GM23338 (cell line): Measurements from ENCODE around the gene EMD. TPM values are rescaled to one million over a fixed set of nuclear protein-coding genes. Genes with fewer than 3 reads are reported as not detected.

ENCODE experiments used
- ATAC-seq: fragments of 200-7000 bp; cut with Tn5 transposase; 3 replicates; pipeline ENCODE4 v1.9.1; 2020
- DNase-seq: peaks from one replicate; pipeline ENCODE4 v3.0.0-alpha.2; 2015; ENCODE audit warnings: low spot score
- H2AFZ ChIP-seq: fragments of 200-600 bp; sonication (generic); 2 replicates; pipeline ENCODE4 v1.8.0; 2016; ENCODE audit warnings: antibody characterized with exemption, mild to moderate bottlenecking, moderate library complexity
- H3F3A ChIP-seq: fragments of 200-600 bp; sonication (generic); replicated peaks from 2 replicates; pipeline ENCODE4 v1.8.0; 2017; ENCODE audit warnings: antibody characterized with exemption, mixed run types, low read depth
- H3K27ac ChIP-seq: fragments of 200-600 bp; sonication (generic); 2 replicates; pipeline ENCODE4 v1.6.1; 2016; ENCODE audit warnings: low read depth
- H3K27me3 ChIP-seq: fragments of 200-600 bp; sonication (generic); 2 replicates; pipeline ENCODE4 v1.8.0; 2016; ENCODE audit warnings: mild to moderate bottlenecking, mixed run types, moderate library complexity; ENCODE audit not compliant: insufficient read depth
- H3K36me3 ChIP-seq: fragments of 200-600 bp; sonication (generic); 2 replicates; pipeline ENCODE4 v1.8.0; 2016; ENCODE audit warnings: mild to moderate bottlenecking; ENCODE audit not compliant: insufficient read depth
- H3K4me1 ChIP-seq: fragments of 200-600 bp; sonication (generic); 2 replicates; pipeline ENCODE4 v1.8.0; 2016; ENCODE audit warnings: mild to moderate bottlenecking, moderate library complexity; ENCODE audit not compliant: insufficient read depth
- H3K4me2 ChIP-seq: fragments of 200-600 bp; sonication (generic); 2 replicates; pipeline ENCODE4 v1.7.1; 2017; ENCODE audit warnings: mixed run types
- H3K4me3 ChIP-seq: fragments of 200-600 bp; sonication (generic); 2 replicates; pipeline ENCODE4 v1.6.1; 2016; ENCODE audit warnings: mixed run types
- H3K79me2 ChIP-seq: fragments of 200-600 bp; sonication (generic); replicated peaks from 2 replicates; pipeline ENCODE4 v1.8.0; 2017; ENCODE audit warnings: mild to moderate bottlenecking; ENCODE audit not compliant: insufficient read depth
- H3K9me2 ChIP-seq: fragments of 200-600 bp; sonication (generic); 2 replicates; pipeline ENCODE4 v1.8.0; 2017; ENCODE audit not compliant: insufficient read depth
- H4K20me1 ChIP-seq: fragments of 200-600 bp; sonication (generic); replicated peaks from 2 replicates; pipeline ENCODE4 v1.8.0; 2017; ENCODE audit warnings: mild to moderate bottlenecking; ENCODE audit not compliant: insufficient read depth
- H3K27ac Mint-ChIP-seq: 2 replicates; pipeline ENCODE4 v1.8.0; 2020; ENCODE audit warnings: inconsistent platforms, mild to moderate bottlenecking, moderate library complexity, mixed read lengths
- H3K27me3 Mint-ChIP-seq: 3 replicates; pipeline ENCODE4 v1.8.0; 2022; ENCODE audit warnings: low read depth, mild to moderate bottlenecking, moderate library complexity, mixed read lengths, inconsistent platforms; ENCODE audit not compliant: insufficient read depth, poor library complexity
- H3K36me3 Mint-ChIP-seq: 3 replicates; pipeline ENCODE4 v1.8.0; 2021; ENCODE audit warnings: low read depth, mild to moderate bottlenecking, inconsistent platforms, moderate library complexity, mixed read lengths
- H3K4me1 Mint-ChIP-seq: 3 replicates; pipeline ENCODE4 v1.8.0; 2020; ENCODE audit warnings: mild to moderate bottlenecking, inconsistent platforms, mixed read lengths
- H3K4me3 Mint-ChIP-seq: 3 replicates; pipeline ENCODE4 v1.8.0; 2021; ENCODE audit warnings: moderate library complexity, mild to moderate bottlenecking, inconsistent platforms, mixed read lengths
- H3K9me3 Mint-ChIP-seq: 3 replicates; pipeline ENCODE4 v1.8.0; 2020; ENCODE audit warnings: moderate library complexity, mild to moderate bottlenecking, inconsistent platforms, mixed read lengths
- CREB1 ChIP-seq: fragments of 250-450 bp; sonication (Bioruptor Pico); IDR thresholded peaks from 2 replicates; pipeline ENCODE4 v1.5.0; 2020; ENCODE audit warnings: low read depth, mild to moderate bottlenecking, moderate library complexity
- CTCF ChIP-seq, 2 experiments: fragments of 200-600 bp in 1 of 2; sonication (generic) in 1 of 2; conservative IDR thresholded peaks; 2 replicates each; pipeline versions ENCODE4 v1.5.1 to v1.6.1; 2016 to 2017; ENCODE audit warnings: antibody characterized with exemption in 2 of 2, low read depth in 2 of 2, mild to moderate bottlenecking in 2 of 2, moderate library complexity in 1 of 2
- ETS1 ChIP-seq: IDR thresholded peaks from 2 replicates; pipeline ENCODE4 v1.6.1; 2016; ENCODE audit warnings: antibody characterized with exemption
- EZH2 ChIP-seq: fragments of 200-600 bp; sonication (generic); IDR thresholded peaks from one replicate; pipeline ENCODE4 v1.8.0; 2017; ENCODE audit warnings: antibody characterized with exemption, mild to moderate bottlenecking, low read depth; ENCODE audit not compliant: unreplicated experiment
- EZH2phosphoT487 ChIP-seq: fragments of 200-600 bp; sonication (generic); IDR thresholded peaks from one replicate; pipeline ENCODE4 v1.8.1; 2018; ENCODE audit warnings: antibody characterized with exemption; ENCODE audit not compliant: unreplicated experiment
- JUNB ChIP-seq: IDR thresholded peaks from one replicate; pipeline ENCODE4 v1.6.1; 2016; ENCODE audit warnings: antibody characterized with exemption; ENCODE audit not compliant: unreplicated experiment
- NANOG ChIP-seq: IDR thresholded peaks from 2 replicates; pipeline ENCODE4 v1.6.1; 2016; ENCODE audit warnings: antibody characterized with exemption, borderline replicate concordance
- POLR2AphosphoS5 ChIP-seq: IDR thresholded peaks from 2 replicates; pipeline ENCODE4 v1.6.1; 2016; ENCODE audit warnings: antibody characterized with exemption, low read depth
- STAT1 ChIP-seq: IDR thresholded peaks from one replicate; pipeline ENCODE4 v1.6.1; 2016; ENCODE audit warnings: antibody characterized with exemption; ENCODE audit not compliant: unreplicated experiment
- ZNF114 ChIP-seq: fragments of 250-450 bp; sonication (Bioruptor Pico); IDR thresholded peaks from 2 replicates; pipeline ENCODE4 v1.5.0; 2020; ENCODE audit warnings: mild to moderate bottlenecking, moderate library complexity
- ZNF331 ChIP-seq: fragments of 250-450 bp; sonication (Bioruptor Pico); IDR thresholded peaks from 2 replicates; pipeline ENCODE4 v1.5.0; 2020; ENCODE audit warnings: low read depth, mild to moderate bottlenecking, moderate library complexity
- polyA plus RNA-seq: library from polyadenylated mRNA; unstranded; fragments of >200 nt; fragmentation: Nextera tagmentation; extraction: Ambion mirVana; gene quantifications from 2 replicates; pipeline ENCODE4 v1.2.1, GENCODE V29; 2016
- total RNA-seq: library from RNA; depleted of rRNA; stranded (reverse); fragments of >200 nt; shearing (Covaris generic); gene quantifications from 2 replicates; pipeline ENCODE4 v1.2.3, GENCODE V29; 2014
- TF ChIP-seq, protein P1 (sequence below): IDR thresholded peaks from one replicate; pipeline ENCODE4 v1.6.1; 2018; ENCODE audit warnings: antibody characterized with exemption; ENCODE audit not compliant: unreplicated experiment
- TF ChIP-seq, protein P2 (sequence below): fragments of 250-450 bp; sonication (Bioruptor Pico); IDR thresholded peaks from 2 replicates; pipeline ENCODE4 v1.5.0; 2020; ENCODE audit warnings: mild to moderate bottlenecking, moderate library complexity

Gene EMD
- total and polyA plus RNA-seq, 2 experiments from 2014 or later = 74.2 to 78.6 TPM

DNA sequence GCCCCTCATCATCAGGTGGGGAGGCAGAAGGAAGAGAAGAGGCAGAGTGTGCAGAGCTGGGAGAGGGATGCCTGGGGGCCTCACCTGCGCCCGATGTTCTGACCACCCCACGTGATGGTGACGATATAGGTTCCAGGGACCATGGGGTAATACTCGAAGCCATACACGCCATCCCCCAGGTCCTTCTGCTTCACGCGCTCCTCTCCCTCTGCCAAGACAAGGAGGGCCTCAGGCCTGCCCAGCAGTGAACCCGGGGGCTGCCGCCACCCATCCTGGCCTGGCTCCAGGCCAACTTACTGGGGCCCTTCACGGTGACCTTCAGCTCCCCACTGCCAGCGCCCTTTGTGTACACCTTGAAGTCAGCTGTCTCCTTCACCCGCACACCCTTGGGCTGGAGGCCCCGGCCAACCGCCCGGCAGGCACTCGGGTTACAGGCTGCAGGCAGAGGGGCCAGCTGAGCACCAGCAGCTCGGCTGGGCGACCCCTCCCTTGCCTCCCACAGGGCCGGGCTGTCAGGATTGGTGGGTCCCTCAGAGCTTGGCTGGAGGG, 14.0 kb upstream of the EMD start:
- H3K27ac ChIP-seq = no peak overlapping the region
- Mint-ChIP-seq H3K27ac (no peak overlapping the region), H3K27me3 (peaks cover 25% of the 10 kb centered on the region), H3K9me3 (peaks cover 5% of the 10 kb centered on the region; the same call in 2 of the 3 replicates), H3K4me3 (no peak overlapping the region), H3K4me1 (no peaks in the 10 kb centered on the region; the same call in 2 of the 3 replicates), H3K36me3 (peaks cover 83% of the 10 kb centered on the region)
- peaks cover 46% of the 10 kb centered on the region for H3K79me2 ChIP-seq
- H3K4me1 ChIP-seq = no peaks in the 10 kb centered on the region
- H2AFZ ChIP-seq = no peak overlapping the region
- H3K27me3 ChIP-seq = no peaks in the 10 kb centered on the region
- ATAC-seq = no peak
- peaks cover 6% of the 10 kb centered on the region for H4K20me1 ChIP-seq
- no peak overlapping the region for H3K4me2 ChIP-seq
- H3K36me3 ChIP-seq = peaks cover 13% of the 10 kb centered on the region
- H3K9me2 ChIP-seq = no peaks in the 10 kb centered on the region
- DNase-seq = no peak
- 0 out of 2 replicates have a peak, but pooled peaks cover 4% of the 10 kb centered on the region for H3F3A ChIP-seq
- TF ChIP-seq CTCF (conservative IDR thresholded peaks at IDR 0.05; ENCODE audit: low read depth in 2 of 2) (no peak), EZH2phosphoT487 (no peak), POLR2AphosphoS5 (no peak), ETS1 (no peak), CREB1 (CRISPR knock-in tag) (no peak), STAT1 (no peak), NANOG (no peak), ZNF331 (no peak), EZH2 (no peak), ZNF114 (no peak), JUNB (no peak)
- TF ChIP-seq, protein P1, sequence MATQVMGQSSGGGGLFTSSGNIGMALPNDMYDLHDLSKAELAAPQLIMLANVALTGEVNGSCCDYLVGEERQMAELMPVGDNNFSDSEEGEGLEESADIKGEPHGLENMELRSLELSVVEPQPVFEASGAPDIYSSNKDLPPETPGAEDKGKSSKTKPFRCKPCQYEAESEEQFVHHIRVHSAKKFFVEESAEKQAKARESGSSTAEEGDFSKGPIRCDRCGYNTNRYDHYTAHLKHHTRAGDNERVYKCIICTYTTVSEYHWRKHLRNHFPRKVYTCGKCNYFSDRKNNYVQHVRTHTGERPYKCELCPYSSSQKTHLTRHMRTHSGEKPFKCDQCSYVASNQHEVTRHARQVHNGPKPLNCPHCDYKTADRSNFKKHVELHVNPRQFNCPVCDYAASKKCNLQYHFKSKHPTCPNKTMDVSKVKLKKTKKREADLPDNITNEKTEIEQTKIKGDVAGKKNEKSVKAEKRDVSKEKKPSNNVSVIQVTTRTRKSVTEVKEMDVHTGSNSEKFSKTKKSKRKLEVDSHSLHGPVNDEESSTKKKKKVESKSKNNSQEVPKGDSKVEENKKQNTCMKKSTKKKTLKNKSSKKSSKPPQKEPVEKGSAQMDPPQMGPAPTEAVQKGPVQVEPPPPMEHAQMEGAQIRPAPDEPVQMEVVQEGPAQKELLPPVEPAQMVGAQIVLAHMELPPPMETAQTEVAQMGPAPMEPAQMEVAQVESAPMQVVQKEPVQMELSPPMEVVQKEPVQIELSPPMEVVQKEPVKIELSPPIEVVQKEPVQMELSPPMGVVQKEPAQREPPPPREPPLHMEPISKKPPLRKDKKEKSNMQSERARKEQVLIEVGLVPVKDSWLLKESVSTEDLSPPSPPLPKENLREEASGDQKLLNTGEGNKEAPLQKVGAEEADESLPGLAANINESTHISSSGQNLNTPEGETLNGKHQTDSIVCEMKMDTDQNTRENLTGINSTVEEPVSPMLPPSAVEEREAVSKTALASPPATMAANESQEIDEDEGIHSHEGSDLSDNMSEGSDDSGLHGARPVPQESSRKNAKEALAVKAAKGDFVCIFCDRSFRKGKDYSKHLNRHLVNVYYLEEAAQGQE = no peak
- TF ChIP-seq, protein P2, sequence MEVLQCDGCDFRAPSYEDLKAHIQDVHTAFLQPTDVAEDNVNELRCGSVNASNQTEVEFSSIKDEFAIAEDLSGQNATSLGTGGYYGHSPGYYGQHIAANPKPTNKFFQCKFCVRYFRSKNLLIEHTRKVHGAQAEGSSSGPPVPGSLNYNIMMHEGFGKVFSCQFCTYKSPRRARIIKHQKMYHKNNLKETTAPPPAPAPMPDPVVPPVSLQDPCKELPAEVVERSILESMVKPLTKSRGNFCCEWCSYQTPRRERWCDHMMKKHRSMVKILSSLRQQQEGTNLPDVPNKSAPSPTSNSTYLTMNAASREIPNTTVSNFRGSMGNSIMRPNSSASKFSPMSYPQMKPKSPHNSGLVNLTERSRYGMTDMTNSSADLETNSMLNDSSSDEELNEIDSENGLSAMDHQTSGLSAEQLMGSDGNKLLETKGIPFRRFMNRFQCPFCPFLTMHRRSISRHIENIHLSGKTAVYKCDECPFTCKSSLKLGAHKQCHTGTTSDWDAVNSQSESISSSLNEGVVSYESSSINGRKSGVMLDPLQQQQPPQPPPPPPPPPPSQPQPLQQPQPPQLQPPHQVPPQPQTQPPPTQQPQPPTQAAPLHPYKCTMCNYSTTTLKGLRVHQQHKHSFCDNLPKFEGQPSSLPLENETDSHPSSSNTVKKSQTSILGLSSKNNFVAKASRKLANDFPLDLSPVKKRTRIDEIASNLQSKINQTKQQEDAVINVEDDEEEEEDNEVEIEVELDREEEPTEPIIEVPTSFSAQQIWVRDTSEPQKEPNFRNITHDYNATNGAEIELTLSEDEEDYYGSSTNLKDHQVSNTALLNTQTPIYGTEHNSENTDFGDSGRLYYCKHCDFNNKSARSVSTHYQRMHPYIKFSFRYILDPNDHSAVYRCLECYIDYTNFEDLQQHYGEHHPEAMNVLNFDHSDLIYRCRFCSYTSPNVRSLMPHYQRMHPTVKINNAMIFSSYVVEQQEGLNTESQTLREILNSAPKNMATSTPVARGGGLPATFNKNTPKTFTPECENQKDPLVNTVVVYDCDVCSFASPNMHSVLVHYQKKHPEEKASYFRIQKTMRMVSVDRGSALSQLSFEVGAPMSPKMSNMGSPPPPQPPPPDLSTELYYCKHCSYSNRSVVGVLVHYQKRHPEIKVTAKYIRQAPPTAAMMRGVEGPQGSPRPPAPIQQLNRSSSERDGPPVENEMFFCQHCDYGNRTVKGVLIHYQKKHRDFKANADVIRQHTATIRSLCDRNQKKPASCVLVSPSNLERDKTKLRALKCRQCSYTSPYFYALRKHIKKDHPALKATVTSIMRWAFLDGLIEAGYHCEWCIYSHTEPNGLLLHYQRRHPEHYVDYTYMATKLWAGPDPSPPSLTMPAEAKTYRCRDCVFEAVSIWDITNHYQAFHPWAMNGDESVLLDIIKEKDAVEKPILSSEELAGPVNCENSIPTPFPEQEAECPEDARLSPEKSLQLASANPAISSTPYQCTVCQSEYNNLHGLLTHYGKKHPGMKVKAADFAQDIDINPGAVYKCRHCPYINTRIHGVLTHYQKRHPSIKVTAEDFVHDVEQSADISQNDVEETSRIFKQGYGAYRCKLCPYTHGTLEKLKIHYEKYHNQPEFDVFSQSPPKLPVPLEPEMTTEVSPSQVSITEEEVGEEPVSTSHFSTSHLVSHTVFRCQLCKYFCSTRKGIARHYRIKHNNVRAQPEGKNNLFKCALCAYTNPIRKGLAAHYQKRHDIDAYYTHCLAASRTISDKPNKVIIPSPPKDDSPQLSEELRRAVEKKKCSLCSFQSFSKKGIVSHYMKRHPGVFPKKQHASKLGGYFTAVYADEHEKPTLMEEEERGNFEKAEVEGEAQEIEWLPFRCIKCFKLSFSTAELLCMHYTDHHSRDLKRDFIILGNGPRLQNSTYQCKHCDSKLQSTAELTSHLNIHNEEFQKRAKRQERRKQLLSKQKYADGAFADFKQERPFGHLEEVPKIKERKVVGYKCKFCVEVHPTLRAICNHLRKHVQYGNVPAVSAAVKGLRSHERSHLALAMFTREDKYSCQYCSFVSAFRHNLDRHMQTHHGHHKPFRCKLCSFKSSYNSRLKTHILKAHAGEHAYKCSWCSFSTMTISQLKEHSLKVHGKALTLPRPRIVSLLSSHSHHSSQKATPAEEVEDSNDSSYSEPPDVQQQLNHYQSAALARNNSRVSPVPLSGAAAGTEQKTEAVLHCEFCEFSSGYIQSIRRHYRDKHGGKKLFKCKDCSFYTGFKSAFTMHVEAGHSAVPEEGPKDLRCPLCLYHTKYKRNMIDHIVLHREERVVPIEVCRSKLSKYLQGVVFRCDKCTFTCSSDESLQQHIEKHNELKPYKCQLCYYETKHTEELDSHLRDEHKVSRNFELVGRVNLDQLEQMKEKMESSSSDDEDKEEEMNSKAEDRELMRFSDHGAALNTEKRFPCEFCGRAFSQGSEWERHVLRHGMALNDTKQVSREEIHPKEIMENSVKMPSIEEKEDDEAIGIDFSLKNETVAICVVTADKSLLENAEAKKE = no peak
- no peak overlapping the region for H3K4me3 ChIP-seq
